Measurements from ENCODE around the gene CNTNAP2. TPM values are rescaled to one million over a fixed set of nuclear protein-coding genes. Genes with fewer than 3 reads are reported as not detected.

Gene CNTNAP2
- total and polyA plus RNA-seq, 8 donors = 0.94 to 42.5 (median 38.6) TPM

- intact Hi-C loops (cut with DNase I) = no loop called here
- no peaks in the 10 kb centered on the region for H3K4me1 ChIP-seq
- no peak overlapping the region for H3K27ac ChIP-seq
- no peaks in the 10 kb centered on the region for H3K36me3 ChIP-seq
- TF ChIP-seq CTCF (IDR thresholded peaks at IDR 0.05) = no peak
- no peak overlapping the region for H3K4me3 ChIP-seq
- H3K9me3 ChIP-seq = no peaks in the 10 kb centered on the region
- ATAC-seq = no peak
- no peaks in the 10 kb centered on the region for H3K27me3 ChIP-seq
- DNase-seq = peak in 1 of 4 donors; percentile 35
These were observed 1148.9 kb downstream of the CNTNAP2 start for GRCh38 chr7:147265528-147265927.

GRCh38 chr7:147276106-147276505 is 1159.5 kb downstream of the CNTNAP2 start:
- peaks cover 0 to 11% of the 10 kb centered on the region in 2 donors for H3K9me3 ChIP-seq
- DNase-seq = no peak
- H3K27ac ChIP-seq = no peak overlapping the region
- no peaks in the 10 kb centered on the region for H3K27me3 ChIP-seq
- no peaks in the 10 kb centered on the region for H3K36me3 ChIP-seq
- H3K4me3 ChIP-seq = no peak overlapping the region
- intact Hi-C loops (cut with DNase I) = no loop called here
- H3K4me1 ChIP-seq = no peaks in the 10 kb centered on the region
- no peak for ATAC-seq
- no peak for TF ChIP-seq CTCF (IDR thresholded peaks at IDR 0.05)

- Histone ChIP-seq H3K4me1 (no peaks in the 10 kb centered on the region), H3K27ac (no peak overlapping the region), H3K4me3 (no peak overlapping the region), H3K9me3 (peaks cover 0 to 11% of the 10 kb centered on the region in 2 donors), H3K36me3 (no peaks in the 10 kb centered on the region), H3K27me3 (no peaks in the 10 kb centered on the region)
- ATAC-seq (no peak), DNase-seq (no peak)
- intact Hi-C loops (cut with DNase I) = no loop called here
- TF ChIP-seq CTCF (IDR thresholded peaks at IDR 0.05) = no peak
These were observed 1160.3 kb downstream of the CNTNAP2 start for GRCh38 chr7:147276783-147277370.

GRCh38 chr7:147279514-147279913 is 1162.9 kb downstream of the CNTNAP2 start:
- no peak overlapping the region for H3K27ac ChIP-seq
- no peak for ATAC-seq
- H3K4me1 ChIP-seq = no peaks in the 10 kb centered on the region
- no peak overlapping the region for H3K4me3 ChIP-seq
- no peaks in the 10 kb centered on the region for H3K27me3 ChIP-seq
- peaks cover 0 to 13% of the 10 kb centered on the region in 2 donors for H3K9me3 ChIP-seq
- no peaks in the 10 kb centered on the region for H3K36me3 ChIP-seq
- intact Hi-C loops (cut with DNase I) = no loop called here
- DNase-seq = peak in 1 of 4 donors; percentile 5
- no peak for TF ChIP-seq CTCF (IDR thresholded peaks at IDR 0.05)

GRCh38 chr7:147279964-147280374 is 1163.4 kb downstream of the CNTNAP2 start:
- peak in 1 of 4 donors; percentile 13 for DNase-seq
- TF ChIP-seq CTCF (IDR thresholded peaks at IDR 0.05) = no peak
- ATAC-seq = no peak
- Histone ChIP-seq H3K27me3 (no peaks in the 10 kb centered on the region), H3K36me3 (no peaks in the 10 kb centered on the region), H3K4me1 (no peaks in the 10 kb centered on the region), H3K27ac (no peak overlapping the region), H3K9me3 (peaks cover 0 to 12% of the 10 kb centered on the region in 2 donors), H3K4me3 (no peak overlapping the region)
- intact Hi-C loops (cut with DNase I) = no loop called here

Measured in left lung (tissue), 10 donors.